H7 (cell line): ENCODE results near the gene TEX26. TPM values are rescaled to one million over a fixed set of nuclear protein-coding genes. Genes with fewer than 3 reads are reported as not detected.
A peak's percentile ranks its signal among the peaks of the same experiment; 100 is the strongest.

ENCODE experiments used
- DNase-seq: peaks from one replicate; pipeline ENCODE4 v3.0.0; 2012
- H3K27me3 ChIP-seq: 2 replicates; pipeline ENCODE4 v1.6.0; 2011; ENCODE audit warnings: mild to moderate bottlenecking, low read length; ENCODE audit not compliant: control insufficient read depth, insufficient read depth
- H3K36me3 ChIP-seq: replicated peaks from 2 replicates; pipeline ENCODE4 v1.5.1; 2011; ENCODE audit warnings: low read length; ENCODE audit not compliant: control insufficient read depth, insufficient read depth
- H3K4me3 ChIP-seq: 2 replicates; pipeline ENCODE4 v1.5.1; 2011; ENCODE audit warnings: low read depth, mild to moderate bottlenecking, control low read depth, low read length, moderate library complexity; ENCODE audit not compliant: insufficient read depth
- total RNA-seq: library from RNA; depleted of rRNA; stranded (reverse); fragments of >200 nt; shearing (Covaris generic); gene quantifications from 2 replicates; pipeline ENCODE4 v1.2.3, GENCODE V29; 2014

The TEX26 gene
- total RNA-seq, 1 experiment from 2014 or later = not detected

DNA sequence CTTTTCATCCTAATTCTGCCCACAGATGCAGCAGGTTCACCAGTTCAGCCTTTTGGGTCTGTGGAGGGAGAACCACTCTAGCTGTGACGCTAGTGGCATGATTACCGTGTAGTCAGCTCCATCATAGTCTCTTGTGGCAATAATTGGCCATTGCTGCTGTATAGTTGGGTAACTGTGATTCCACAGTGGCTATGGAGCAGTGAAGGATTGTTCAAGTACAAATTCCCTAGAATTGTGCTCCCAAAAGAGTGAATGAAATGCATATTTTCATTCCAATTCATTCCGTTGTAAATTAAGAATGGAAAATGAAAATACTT is 856 bp downstream of the TEX26 start:
- Histone ChIP-seq H3K36me3 (no peaks in the 10 kb centered on the region), H3K4me3 (no peak overlapping the region), H3K27me3 (peaks cover 8% of the 10 kb centered on the region)
- DNase-seq = no peak

- no peak overlapping the region for H3K4me3 ChIP-seq
- peak; percentile 64 for DNase-seq
- H3K27me3 ChIP-seq = peaks cover 8% of the 10 kb centered on the region
- H3K36me3 ChIP-seq = no peaks in the 10 kb centered on the region
These were observed 1.9 kb downstream of the TEX26 start for GRCh38 chr13:30934381-30934780.

DNA sequence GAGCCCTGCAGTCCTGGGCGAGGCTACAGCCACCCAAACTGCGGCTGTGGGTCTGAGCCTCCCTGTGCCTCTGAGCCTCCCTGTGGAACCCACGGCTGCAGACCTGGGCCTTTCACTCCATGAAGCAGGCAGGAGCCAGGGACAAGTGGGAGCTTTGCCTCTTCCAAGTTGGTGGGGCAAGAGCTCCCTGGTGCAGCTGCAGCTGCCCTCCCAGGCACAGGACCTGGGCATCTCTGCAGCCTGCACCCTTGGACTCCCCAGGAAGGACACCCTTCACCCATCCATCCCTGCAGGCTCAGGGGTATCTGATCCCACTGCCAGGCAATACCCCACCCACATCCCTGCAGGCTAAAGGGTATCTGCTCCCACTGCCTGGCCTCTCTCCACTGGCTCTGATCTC is 2.3 kb downstream of the TEX26 start:
- H3K36me3 ChIP-seq = no peaks in the 10 kb centered on the region
- H3K4me3 ChIP-seq = no peak overlapping the region

DNA sequence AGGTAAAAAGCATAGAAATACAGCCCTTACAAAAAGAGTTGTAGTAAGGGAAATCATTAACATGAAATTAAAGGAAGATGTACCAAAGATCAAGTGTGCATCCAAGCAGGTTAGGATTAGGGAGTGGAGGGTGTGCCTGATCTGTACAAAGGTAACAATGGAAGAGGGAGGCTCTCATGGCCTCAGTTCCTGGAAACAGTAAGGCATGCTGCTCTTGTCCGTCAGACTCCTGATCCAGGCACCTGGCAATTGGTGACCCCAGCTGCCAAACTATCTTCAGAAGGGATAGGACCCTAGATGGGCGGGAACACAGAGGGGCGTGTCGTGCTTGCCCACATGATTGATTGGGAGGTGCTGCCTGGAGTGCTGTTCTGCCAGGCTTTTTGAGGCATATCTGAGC is 4.5 kb downstream of the TEX26 start:
- Histone ChIP-seq H3K36me3 (no peaks in the 10 kb centered on the region), H3K27me3 (peaks cover 2% of the 10 kb centered on the region), H3K4me3 (no peak overlapping the region)
- no peak for DNase-seq

More for the DNA sequence above, 2.3 kb downstream of the TEX26 start:
- DNase-seq = no peak
- H3K27me3 ChIP-seq = peaks cover 8% of the 10 kb centered on the region

GRCh38 chr13:30943881-30944280 is 11.4 kb downstream of the TEX26 start:
- Histone ChIP-seq H3K27me3 (no peaks in the 10 kb centered on the region), H3K36me3 (no peaks in the 10 kb centered on the region), H3K4me3 (no peak overlapping the region)
- no peak for DNase-seq

DNA sequence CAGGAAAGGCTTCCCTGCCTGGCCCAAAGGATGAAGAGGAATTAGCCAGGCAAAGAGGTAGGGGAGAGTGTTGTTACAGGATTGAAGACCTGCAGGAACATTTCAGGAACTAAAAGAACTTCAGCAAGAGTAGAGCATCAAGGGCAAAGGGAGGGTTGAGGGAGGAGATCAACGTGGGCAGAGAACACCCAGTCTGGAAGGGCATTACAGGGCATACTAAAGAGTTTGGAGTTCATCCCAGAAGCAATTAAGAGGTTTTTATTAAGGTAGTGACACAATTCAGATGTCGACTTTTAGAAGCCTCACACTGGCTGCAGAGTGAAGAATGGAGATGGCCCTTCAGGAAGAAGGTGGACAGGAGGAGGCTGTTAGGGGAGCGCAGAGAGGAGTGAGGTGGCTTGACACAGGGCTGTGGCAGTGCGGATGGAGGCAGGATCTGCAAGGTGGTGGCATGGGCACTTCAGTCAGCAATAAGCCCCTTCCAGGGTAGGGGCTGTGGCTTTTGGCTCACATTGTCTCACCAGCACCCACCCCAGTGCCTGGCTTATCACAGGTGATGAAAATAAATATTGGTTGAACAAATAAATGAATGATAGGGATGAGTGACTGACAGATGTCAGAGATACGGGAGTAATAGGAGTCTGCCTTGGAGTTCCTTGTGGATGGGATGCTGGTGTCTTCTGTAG is 24.9 kb downstream of the TEX26 start:
- Histone ChIP-seq H3K27me3 (no peaks in the 10 kb centered on the region), H3K36me3 (no peaks in the 10 kb centered on the region), H3K4me3 (no peak overlapping the region)
- no peak for DNase-seq

GRCh38 chr13:30959678-30960077 is 27.2 kb downstream of the TEX26 start:
- H3K4me3 ChIP-seq = no peak overlapping the region
- H3K27me3 ChIP-seq = no peaks in the 10 kb centered on the region
- no peak for DNase-seq
- no peaks in the 10 kb centered on the region for H3K36me3 ChIP-seq

- no peaks in the 10 kb centered on the region for H3K36me3 ChIP-seq
- H3K4me3 ChIP-seq = no peak overlapping the region
- no peak for DNase-seq
- no peaks in the 10 kb centered on the region for H3K27me3 ChIP-seq
These were observed 31.3 kb downstream of the TEX26 start for GRCh38 chr13:30963791-30964190.

- no peak overlapping the region for H3K4me3 ChIP-seq
These were observed 32.9 kb downstream of the TEX26 start for GRCh38 chr13:30965380-30965779.

GRCh38 chr13:30966101-30966500 is 33.6 kb downstream of the TEX26 start:
- DNase-seq = no peak
- Histone ChIP-seq H3K4me3 (no peak overlapping the region), H3K27me3 (no peaks in the 10 kb centered on the region), H3K36me3 (no peaks in the 10 kb centered on the region)

More at GRCh38 chr13:30965380-30965779, 32.9 kb downstream of the TEX26 start:
- Histone ChIP-seq H3K36me3 (no peaks in the 10 kb centered on the region), H3K27me3 (no peaks in the 10 kb centered on the region)
- DNase-seq = no peak

DNA sequence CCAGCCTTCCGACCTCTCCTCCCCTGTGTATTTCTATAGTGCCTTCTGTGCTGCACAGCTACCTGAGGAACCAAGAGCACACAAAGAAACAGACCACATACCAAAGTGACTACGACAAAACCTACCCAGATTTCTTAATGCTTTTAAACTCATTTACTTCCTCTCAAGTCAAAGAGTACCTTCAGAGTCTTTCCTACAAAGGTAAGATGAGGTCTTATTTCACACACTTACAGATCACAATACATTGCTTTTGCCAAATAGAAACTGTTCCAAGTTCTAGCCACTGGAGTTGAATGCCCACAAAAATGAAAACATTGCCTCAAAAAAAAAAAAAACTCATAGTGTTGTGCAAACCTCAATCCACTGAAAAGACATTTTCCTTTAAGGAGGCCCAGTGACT is 36.4 kb downstream of the TEX26 start:
- H3K36me3 ChIP-seq = no peaks in the 10 kb centered on the region
- no peaks in the 10 kb centered on the region for H3K27me3 ChIP-seq
- H3K4me3 ChIP-seq = no peak overlapping the region
- no peak for DNase-seq

DNA sequence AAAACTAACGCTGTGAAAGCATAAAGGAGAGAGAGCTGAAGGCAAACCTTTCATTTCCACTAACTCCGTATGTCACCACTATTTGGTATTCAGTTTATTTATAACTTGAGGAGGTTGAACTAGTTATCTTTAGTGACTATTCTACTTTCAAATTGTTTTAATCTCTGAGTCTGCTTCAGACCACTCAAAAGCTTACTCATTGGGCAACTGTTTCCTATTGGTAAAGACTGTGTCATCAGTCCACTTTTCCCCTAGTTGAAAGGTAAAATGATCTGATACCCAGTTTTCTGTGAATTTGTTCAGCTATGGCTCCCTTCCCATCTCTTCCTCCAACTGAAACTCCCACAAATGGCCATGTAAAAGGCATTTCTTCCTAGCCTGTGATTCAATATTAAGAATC is 39.1 kb downstream of the TEX26 start:
- H3K27me3 ChIP-seq = no peaks in the 10 kb centered on the region
- H3K4me3 ChIP-seq = no peak overlapping the region
- DNase-seq = no peak
- no peaks in the 10 kb centered on the region for H3K36me3 ChIP-seq

- Histone ChIP-seq H3K4me3 (no peak overlapping the region), H3K27me3 (no peaks in the 10 kb centered on the region), H3K36me3 (no peaks in the 10 kb centered on the region)
- no peak for DNase-seq
These were observed 40.5 kb downstream of the TEX26 start for GRCh38 chr13:30972888-30973377.

DNA sequence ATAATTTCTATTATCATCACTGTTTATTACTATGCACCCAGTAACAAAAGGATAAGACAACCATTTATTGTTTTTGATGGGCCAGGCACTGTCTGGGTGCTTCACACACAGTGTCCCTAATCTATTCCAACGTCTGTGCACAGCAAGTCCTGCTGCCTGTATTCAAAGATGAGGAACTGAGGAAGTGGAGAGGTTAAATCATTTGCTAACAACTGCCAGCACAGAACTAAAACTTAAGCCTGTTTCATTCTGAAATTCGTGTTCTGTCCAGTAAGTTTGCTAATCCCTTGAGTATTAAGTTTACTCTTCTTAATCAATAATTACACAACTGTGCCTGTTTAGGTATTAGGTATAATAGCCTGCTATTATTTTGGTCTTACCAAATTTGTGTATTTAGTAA is 41.9 kb downstream of the TEX26 start:
- no peak for DNase-seq
- H3K4me3 ChIP-seq = no peak overlapping the region
- no peaks in the 10 kb centered on the region for H3K27me3 ChIP-seq
- H3K36me3 ChIP-seq = no peaks in the 10 kb centered on the region

DNA sequence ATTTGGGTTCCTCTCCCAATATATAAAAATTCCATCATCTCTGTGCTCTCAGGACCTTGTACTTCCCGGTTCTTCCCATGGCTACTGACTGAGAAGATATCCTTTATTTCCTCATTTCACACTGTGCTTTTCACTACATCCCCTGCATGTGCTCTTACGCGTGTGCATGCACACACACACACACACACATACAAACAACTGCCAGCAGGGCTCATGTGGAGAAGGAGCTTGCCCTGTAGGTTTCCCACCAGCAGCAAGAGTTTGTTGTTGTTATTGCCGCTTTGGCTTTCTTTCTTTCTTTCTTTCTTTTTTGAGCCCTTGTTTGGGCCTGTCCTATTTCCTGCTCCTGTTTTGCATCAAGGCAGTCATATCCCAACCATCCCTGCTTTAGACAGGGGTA is 43.6 kb downstream of the TEX26 start:
- Histone ChIP-seq H3K36me3 (no peaks in the 10 kb centered on the region), H3K4me3 (no peak overlapping the region), H3K27me3 (no peaks in the 10 kb centered on the region)
- DNase-seq = no peak
